IMR-90 (cell line): Measurements from ENCODE around the gene TVP23C. TPM values are rescaled to one million over a fixed set of nuclear protein-coding genes. Genes with fewer than 3 reads are reported as not detected.
"Not testable (repeated sequence)": the region's sequence is repeated elsewhere in the genome, so short reads cannot be mapped to it uniquely, and the experiment has no call there.

Source experiments
- ATAC-seq: fragments of 200-7000 bp; cut with Tn5 transposase; 2 replicates; pipeline ENCODE4 v1.9.1; 2020; ENCODE audit warnings: low read depth, mild to moderate bottlenecking, moderate library complexity
- BruUV-seq: library from RNA; stranded (reverse); fragments of 400-500 nt; replicated peaks from 2 replicates; lab custom pipeline; 2021; lab: Mats Ljungman, UMichigan
- CTCF ChIA-PET: fragments of 300-600 bp; formaldehyde crosslinking; extraction: SDS; loops from one replicate; lab custom pipeline; 2021; ENCODE audit warnings: antibody characterized with exemption; lab: Yijun Ruan, JAX
- POLR2A ChIA-PET: fragments of 300-600 bp; sonication (Branson Sonifier 250); formaldehyde crosslinking; loops from one replicate; lab custom pipeline; 2022; ENCODE audit warnings: antibody characterized with exemption; ENCODE audit not compliant: unreplicated experiment; lab: Charles Lee
- DNase-seq: peaks from one replicate; pipeline ENCODE4 v3.0.0; 2013
- H2AFZ ChIP-seq: replicated peaks from 2 replicates; pipeline ENCODE3; 2013; ENCODE audit warnings: low read length, mild to moderate bottlenecking; ENCODE audit not compliant: poor library complexity
- H2AK5ac ChIP-seq: 2 replicates; pipeline ENCODE4 v1.6.1; 2013; ENCODE audit warnings: low read depth, low read length, inconsistent platforms
- H2AK9ac ChIP-seq: replicated peaks from 2 replicates; pipeline ENCODE3; 2013; ENCODE audit warnings: mild to moderate bottlenecking, low read depth, low read length, moderate library complexity; ENCODE audit not compliant: poor library complexity
- H2BK120ac ChIP-seq: 2 replicates; pipeline ENCODE4 v1.6.1; 2013; ENCODE audit warnings: low read depth, low read length, inconsistent platforms
- H2BK15ac ChIP-seq: 3 replicates; pipeline ENCODE4 v1.6.1; 2013; ENCODE audit warnings: low read depth, low read length, inconsistent platforms
- H2BK20ac ChIP-seq: 2 replicates; pipeline ENCODE4 v1.6.1; 2013; ENCODE audit warnings: low read depth, mild to moderate bottlenecking, inconsistent platforms, low read length, moderate library complexity
- H2BK5ac ChIP-seq: 2 replicates; pipeline ENCODE4 v1.6.1; 2013; ENCODE audit warnings: mild to moderate bottlenecking, low read depth, low read length, inconsistent platforms; ENCODE audit not compliant: poor library complexity, severe bottlenecking
- H3K14ac ChIP-seq: replicated peaks from 2 replicates; pipeline ENCODE4 v1.6.1; 2013; ENCODE audit warnings: low read depth, low read length, inconsistent platforms
- H3K18ac ChIP-seq: 2 replicates; pipeline ENCODE4 v1.6.1; 2013; ENCODE audit warnings: low read depth, low read length, control low read depth
- H3K23ac ChIP-seq: 2 replicates; pipeline ENCODE4 v1.6.1; 2013; ENCODE audit warnings: low read depth, low read length, inconsistent platforms
- H3K27ac ChIP-seq: 2 replicates; pipeline ENCODE4 v1.5.1; 2013; ENCODE audit warnings: mild to moderate bottlenecking, control low read depth, low read length; ENCODE audit not compliant: insufficient read depth
- H3K27me3 ChIP-seq: 2 replicates; pipeline ENCODE4 v1.6.1; 2013; ENCODE audit warnings: low read length; ENCODE audit not compliant: control insufficient read depth, insufficient read depth
- H3K36me3 ChIP-seq: 2 replicates; pipeline ENCODE4 v1.6.1; 2013; ENCODE audit warnings: low read length, mixed read lengths; ENCODE audit not compliant: control insufficient read depth, insufficient read depth
- H3K4ac ChIP-seq: 2 replicates; pipeline ENCODE4 v1.6.1; 2013; ENCODE audit warnings: low read depth, low read length, inconsistent platforms
- H3K4me1 ChIP-seq: 2 replicates; pipeline ENCODE4 v1.6.1; 2013; ENCODE audit warnings: low read length, mixed read lengths; ENCODE audit not compliant: control insufficient read depth, insufficient read depth
- H3K4me2 ChIP-seq: 2 replicates; pipeline ENCODE4 v1.6.1; 2013; ENCODE audit warnings: low read depth, mild to moderate bottlenecking, control low read depth, low read length, moderate library complexity
- H3K4me3 ChIP-seq: 2 replicates; pipeline ENCODE4 v1.5.1; 2013; ENCODE audit warnings: low read depth, mild to moderate bottlenecking, control low read depth, low read length, moderate library complexity; ENCODE audit not compliant: insufficient read depth
- H3K56ac ChIP-seq: 2 replicates; pipeline ENCODE4 v1.6.1; 2013; ENCODE audit warnings: low read length, inconsistent platforms; ENCODE audit not compliant: insufficient read depth; ENCODE audit errors: extremely low read depth
- H3K79me1 ChIP-seq, 2 experiments: 2 replicates each; pipeline ENCODE4 v1.6.1; 2013; ENCODE audit warnings: low read length in 2 of 2, inconsistent platforms in 1 of 2, low read depth in 1 of 2
- H3K9ac ChIP-seq: 2 replicates; pipeline ENCODE4 v1.6.1; 2013; ENCODE audit warnings: low read depth, low read length, control low read depth
- H3K9me1 ChIP-seq: 2 replicates; pipeline ENCODE4 v1.6.1; 2013; ENCODE audit warnings: low read length, inconsistent platforms; ENCODE audit not compliant: insufficient read depth
- H3K9me3 ChIP-seq: 2 replicates; pipeline ENCODE4 v1.6.1; 2013; ENCODE audit warnings: low read length; ENCODE audit not compliant: control insufficient read depth, insufficient read depth
- H4K20me1 ChIP-seq: 2 replicates; pipeline ENCODE4 v1.6.1; 2013; ENCODE audit warnings: low read length, inconsistent platforms; ENCODE audit not compliant: insufficient read depth
- H4K5ac ChIP-seq: 2 replicates; pipeline ENCODE4 v1.6.1; 2013; ENCODE audit warnings: mild to moderate bottlenecking, low read depth, low read length, control low read depth
- H4K8ac ChIP-seq, 2 experiments: 2 replicates each; pipeline ENCODE4 v1.6.1; 2013; ENCODE audit warnings: low read depth in 2 of 2, low read length in 2 of 2, control low read depth in 1 of 2, inconsistent platforms in 1 of 2
- H4K91ac ChIP-seq: 2 replicates; pipeline ENCODE4 v1.6.1; 2013; ENCODE audit warnings: low read depth, low read length, inconsistent platforms; ENCODE audit not compliant: insufficient read depth
- WGBS, 2 experiments: methylation state at CpG; one replicate each; pipeline versions ENCODE4 v1.1.5 to v1.1.7; 2013; ENCODE audit warnings: missing lambda C conversion rate in 2 of 2; ENCODE audit not compliant: insufficient read length in 1 of 2; ENCODE audit errors: extremely low coverage in 2 of 2; 5-methylcytosine and 5-hydroxymethylcytosine counted together
- dilution Hi-C: fragments of 300-500 bp; cut with HindIII; formaldehyde crosslinking; loops from one replicate; pipeline ENCODE4 v1.14.3; 2018; ENCODE audit warnings: low sequenced_read_pairs; ENCODE audit not compliant: unreplicated experiment
- in situ Hi-C: fragments of 300-500 bp; cut with MboI; formaldehyde crosslinking; loops from 3 replicates; pipeline ENCODE4 v1.14.3; 2019; ENCODE audit warnings: low sequenced_read_pairs, inconsistent platforms, mixed read lengths
- intact Hi-C: fragments of 100-400 bp; cut with micrococcal nuclease; formaldehyde crosslinking; loops from 2 replicates; pipeline ENCODE4 v1.10.0; 2022
- polyA plus RNA-seq, 3 experiments: library from polyadenylated mRNA; depleted of rRNA; stranded (reverse); fragments of >200 nt; gene quantifications; 2 replicates each; pipeline ENCODE4 v1.2.3, GENCODE V29; 2012; ENCODE audit warnings: low replicate concordance in 1 of 3
- total RNA-seq: library from RNA; depleted of rRNA; stranded (reverse); fragments of >200 nt; gene quantifications from 2 replicates; pipeline ENCODE4 v1.2.3, GENCODE V29; 2012

The TVP23C gene
- total and polyA plus RNA-seq, 2 of the 4 experiments (the other 2 are of a cell fraction): 7.5 to 12.0 TPM

DNA sequence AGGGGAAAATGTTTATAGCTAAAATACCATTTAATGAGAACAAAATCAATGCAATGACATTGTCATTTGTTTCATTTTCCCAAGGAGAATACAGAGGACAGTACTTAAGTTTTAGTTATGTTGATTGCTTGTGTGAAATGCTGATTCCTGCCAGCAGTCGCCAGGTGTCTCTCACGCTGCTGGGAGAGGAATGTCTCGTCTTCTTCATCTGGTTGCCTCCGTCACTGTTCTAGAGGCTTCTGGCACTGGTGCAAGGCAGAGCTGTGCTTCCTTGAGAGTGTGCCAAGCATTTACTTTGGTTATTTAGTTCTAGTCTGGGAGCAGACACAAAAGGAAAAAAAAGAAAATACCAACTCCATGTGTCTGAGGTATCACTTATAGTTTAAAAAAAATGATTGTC lies 10.6 kb upstream of the TVP23C start:
- H3K27ac ChIP-seq, H2AK9ac ChIP-seq, POLR2A ChIA-PET, H3K23ac ChIP-seq, H2BK15ac ChIP-seq, H2AFZ ChIP-seq, ATAC-seq, H2BK20ac ChIP-seq, in situ Hi-C loops, BruUV-seq, H3K4me3 ChIP-seq, H2BK120ac ChIP-seq, intact Hi-C loops, H3K79me1 ChIP-seq, H2AK5ac ChIP-seq, H3K14ac ChIP-seq, H3K4me2 ChIP-seq, H3K4me1 ChIP-seq, H3K9me3 ChIP-seq, H3K9me1 ChIP-seq, H3K9ac ChIP-seq, H3K36me3 ChIP-seq, H3K18ac ChIP-seq, H2BK5ac ChIP-seq, H3K27me3 ChIP-seq, H4K20me1 ChIP-seq, H4K5ac ChIP-seq, H3K4ac ChIP-seq, H4K91ac ChIP-seq, H3K56ac ChIP-seq, CTCF ChIA-PET, dilution Hi-C loops, H4K8ac ChIP-seq: not testable (repeated sequence)
- peak; percentile 15 for DNase-seq
- WGBS, 2 experiments: no CpG with 5 or more reads among the region's 4 CpGs

DNA sequence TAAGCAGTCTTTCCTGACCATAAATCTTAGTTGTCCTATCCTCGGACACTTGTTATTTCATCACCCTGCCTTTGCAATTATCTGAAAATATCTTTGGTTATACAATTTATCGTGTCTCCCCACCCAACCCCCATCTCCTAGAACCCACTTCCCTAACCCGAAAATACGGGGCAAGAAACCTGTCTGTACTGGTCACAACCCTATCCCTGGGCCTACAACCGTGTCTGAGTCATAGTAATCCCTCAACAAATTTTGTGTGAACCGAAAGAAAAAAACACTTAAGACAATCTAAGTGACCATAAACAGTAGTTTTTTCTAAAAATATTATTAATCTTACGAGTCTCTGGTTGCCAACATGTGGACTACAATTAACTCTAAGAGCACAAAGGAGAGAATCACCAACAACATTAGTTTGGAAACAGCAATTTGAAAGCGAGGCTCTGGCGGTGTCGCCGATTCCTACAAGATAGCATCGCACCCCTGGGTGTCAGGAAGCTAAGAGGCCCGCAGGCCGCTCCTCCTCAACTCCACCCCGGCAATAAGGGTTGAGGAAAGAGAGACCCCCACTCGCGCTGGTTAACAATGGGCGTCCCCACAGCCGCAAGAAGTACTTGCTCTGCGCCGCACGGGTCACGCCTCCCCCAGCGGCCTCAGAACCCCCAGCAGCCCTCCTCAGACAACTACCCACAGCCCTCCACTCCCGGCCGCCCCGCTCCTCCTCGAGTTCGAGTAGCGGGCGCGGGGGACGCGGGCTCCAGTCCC lies 489 bp downstream of the TVP23C start:
- H2BK120ac ChIP-seq, H2AK9ac ChIP-seq, H2AK5ac ChIP-seq, H4K5ac ChIP-seq, H2AFZ ChIP-seq, H3K4me1 ChIP-seq, CTCF ChIA-PET, H3K27me3 ChIP-seq, in situ Hi-C loops, H4K8ac ChIP-seq, intact Hi-C loops, H3K79me1 ChIP-seq, DNase-seq, H3K9me1 ChIP-seq, H3K18ac ChIP-seq, H3K36me3 ChIP-seq, H3K23ac ChIP-seq, H2BK5ac ChIP-seq, H3K9me3 ChIP-seq, H2BK20ac ChIP-seq, H2BK15ac ChIP-seq, H4K20me1 ChIP-seq, BruUV-seq, H3K56ac ChIP-seq, H4K91ac ChIP-seq, H3K14ac ChIP-seq, POLR2A ChIA-PET, dilution Hi-C loops: not testable (repeated sequence)
- ATAC-seq: peak; percentile 74
- 0 out of 2 replicates have a peak overlapping the region, but pooled peaks have one; percentile 41 for H3K4ac ChIP-seq
- peak overlapping the region; percentile 60; the same call in 1 of the 2 replicates for H3K27ac ChIP-seq
- H3K4me2 ChIP-seq: peak overlapping the region; percentile 74
- no CpG with 5 or more reads among the region's 34 CpGs for WGBS, 2 experiments
- H3K9ac ChIP-seq: peak overlapping the region; percentile 41; the same call in 1 of the 2 replicates
- H3K4me3 ChIP-seq: peak overlapping the region; percentile 82
